NT2/D1 (cell line): Measurements from ENCODE around the gene ZNF580.

Experiments used
- SUZ12 ChIP-seq: IDR thresholded peaks from 2 replicates; pipeline ENCODE4 v1.6.1; 2011; ENCODE audit not compliant: insufficient read length, insufficient read depth; ENCODE audit errors: extremely low read depth
- YY1 ChIP-seq: IDR thresholded peaks from 2 replicates; pipeline ENCODE4 v1.6.1; 2011; ENCODE audit not compliant: insufficient read length, insufficient read depth
- ZNF274 ChIP-seq: IDR thresholded peaks from 2 replicates; pipeline ENCODE4 v1.6.1; 2011; ENCODE audit warnings: mild to moderate bottlenecking, low read depth, low read length

DNA sequence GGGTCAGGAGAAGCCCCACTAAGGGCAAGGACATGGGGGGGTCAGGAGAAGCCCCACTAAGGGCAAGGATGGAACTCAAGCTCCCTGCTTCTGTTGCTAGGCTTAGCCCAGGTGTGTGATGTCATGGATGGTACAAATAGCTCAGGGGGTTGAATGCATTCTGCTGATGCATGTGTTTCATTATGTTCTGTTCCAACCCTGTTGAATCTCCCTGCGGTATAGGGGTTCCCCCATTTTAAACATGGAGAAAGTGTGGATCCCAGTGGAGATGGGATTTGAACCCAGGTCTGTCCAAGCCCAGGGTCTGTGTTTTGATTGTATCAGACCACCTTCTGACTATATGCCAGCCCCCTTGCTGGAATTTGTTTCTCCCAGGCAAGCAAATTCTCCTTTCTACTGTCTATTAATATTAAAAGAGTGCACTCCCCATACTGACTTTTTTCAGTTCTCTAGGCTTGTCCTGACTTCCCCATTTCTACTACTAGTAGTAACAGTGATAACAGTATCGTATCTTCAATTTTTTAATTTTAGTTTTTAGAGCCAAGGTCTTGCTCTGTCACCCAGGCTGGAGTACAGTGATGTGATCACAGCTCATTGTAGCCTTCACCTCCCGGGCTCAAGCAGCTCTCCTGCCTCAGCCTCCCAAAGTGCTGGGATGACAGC lies 28.7 kb upstream of the ZNF580 start:
- TF ChIP-seq YY1: no peak
- no peak for TF ChIP-seq SUZ12
- no peak for TF ChIP-seq ZNF274
